ENCODE results near the gene TPCN2.

Gene TPCN2

GRCh38 chr11:69037544-69037943 is 11.2 kb upstream of the TPCN2 start:
- Histone ChIP-seq H3K4me2 (ENCODE audit: low read length) (no peak overlapping the region), H2BK120ac (ENCODE audit: low read depth, low read length) (no peak overlapping the region), H3K4me1 (ENCODE audit: control insufficient read depth, low read depth, low read length) (peaks cover 8% of the 10 kb centered on the region), H3K18ac (ENCODE audit: low read length) (no peak overlapping the region), H3K23ac (ENCODE audit: low read length) (no peak overlapping the region), H3K27ac (ENCODE audit: low read depth, low read length) (no peak overlapping the region), H3K27me3 (ENCODE audit: insufficient read depth, low read length, poor library complexity) (no peaks in the 10 kb centered on the region), H3K79me1 (ENCODE audit: low read length) (no peaks in the 10 kb centered on the region), H2BK15ac (replicated peaks; ENCODE audit: low read depth) (no peak overlapping the region), H3K9ac (ENCODE audit: low read length) (no peak overlapping the region), H3K36me3 (ENCODE audit: control insufficient read depth, insufficient read depth, low read length) (no peaks in the 10 kb centered on the region), H3K79me2 (ENCODE audit: control insufficient read depth, insufficient read depth, low read length) (no peaks in the 10 kb centered on the region), H4K5ac (ENCODE audit: low read length) (no peak overlapping the region), H2AK5ac (ENCODE audit: low read length) (no peak overlapping the region), H3K56ac (ENCODE audit: low read length) (no peak overlapping the region), H4K8ac (ENCODE audit: low read depth, low read length) (no peak overlapping the region), H3K4me3 (ENCODE audit: low read length) (no peak overlapping the region), H2BK5ac (ENCODE audit: low read length) (no peak overlapping the region), H3K4ac (ENCODE audit: low read depth, low read length) (no peak overlapping the region)
- no peak for DNase-seq
- WGBS (ENCODE audit: extremely low coverage, insufficient coverage, low lambda C conversion rate), result no CpG with 5 or more reads among the region's 8 CpGs

GRCh38 chr11:69039501-69039900 is 9.2 kb upstream of the TPCN2 start:
- Histone ChIP-seq H3K36me3 (ENCODE audit: control insufficient read depth, insufficient read depth, low read length) (no peaks in the 10 kb centered on the region), H3K27me3 (ENCODE audit: insufficient read depth, low read length, poor library complexity) (no peaks in the 10 kb centered on the region), H3K23ac (ENCODE audit: low read length) (no peak overlapping the region), H3K4me1 (ENCODE audit: control insufficient read depth, low read depth, low read length) (peaks cover 8% of the 10 kb centered on the region), H3K4ac (ENCODE audit: low read depth, low read length) (no peak overlapping the region), H3K27ac (ENCODE audit: low read depth, low read length) (no peak overlapping the region), H2BK15ac (replicated peaks; ENCODE audit: low read depth) (no peak overlapping the region), H4K5ac (ENCODE audit: low read length) (no peak overlapping the region), H3K18ac (ENCODE audit: low read length) (no peak overlapping the region), H3K4me2 (ENCODE audit: low read length) (no peak overlapping the region), H3K56ac (ENCODE audit: low read length) (no peak overlapping the region), H3K79me2 (ENCODE audit: control insufficient read depth, insufficient read depth, low read length) (no peaks in the 10 kb centered on the region), H2BK5ac (ENCODE audit: low read length) (no peak overlapping the region), H3K4me3 (ENCODE audit: low read length) (no peak overlapping the region), H2AK5ac (ENCODE audit: low read length) (no peak overlapping the region), H2BK120ac (ENCODE audit: low read depth, low read length) (no peak overlapping the region), H3K9ac (ENCODE audit: low read length) (no peak overlapping the region), H4K8ac (ENCODE audit: low read depth, low read length) (no peak overlapping the region), H3K79me1 (ENCODE audit: low read length) (no peaks in the 10 kb centered on the region)
- WGBS (ENCODE audit: extremely low coverage, insufficient coverage, low lambda C conversion rate), result no CpG with 5 or more reads among the region's 1 CpG
- DNase-seq, result peak; percentile 55

DNA sequence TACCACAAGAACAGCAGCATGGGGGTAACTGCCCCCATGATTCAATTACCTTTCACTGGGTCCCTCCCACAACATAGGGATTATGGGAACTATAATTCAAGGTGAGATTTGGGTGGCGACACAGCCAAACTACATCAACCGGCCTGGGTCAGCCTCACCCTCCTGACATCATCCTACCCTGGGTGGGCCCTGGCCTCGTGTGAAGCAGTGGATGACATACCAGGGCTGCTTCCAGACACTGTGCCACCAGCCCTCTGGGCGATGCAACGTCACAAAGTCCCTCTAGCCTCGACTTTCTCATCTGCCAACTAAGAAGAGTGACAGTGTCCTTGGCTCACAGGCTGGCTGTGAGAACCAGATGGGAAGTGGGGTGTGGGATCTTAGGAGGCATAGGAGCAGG is 8.7 kb upstream of the TPCN2 start:
- Histone ChIP-seq H2BK5ac (ENCODE audit: low read length) (no peak overlapping the region), H3K36me3 (ENCODE audit: control insufficient read depth, insufficient read depth, low read length) (no peaks in the 10 kb centered on the region), H3K23ac (ENCODE audit: low read length) (no peak overlapping the region), H2BK15ac (replicated peaks; ENCODE audit: low read depth) (no peak overlapping the region), H3K27me3 (ENCODE audit: insufficient read depth, low read length, poor library complexity) (no peaks in the 10 kb centered on the region), H3K4ac (ENCODE audit: low read depth, low read length) (no peak overlapping the region), H3K56ac (ENCODE audit: low read length) (no peak overlapping the region), H4K8ac (ENCODE audit: low read depth, low read length) (no peak overlapping the region), H3K18ac (ENCODE audit: low read length) (no peak overlapping the region), H3K4me2 (ENCODE audit: low read length) (no peak overlapping the region), H4K5ac (ENCODE audit: low read length) (no peak overlapping the region), H3K4me3 (ENCODE audit: low read length) (no peak overlapping the region), H3K9ac (ENCODE audit: low read length) (no peak overlapping the region), H3K27ac (ENCODE audit: low read depth, low read length) (no peak overlapping the region), H2AK5ac (ENCODE audit: low read length) (no peak overlapping the region), H3K79me1 (ENCODE audit: low read length) (no peaks in the 10 kb centered on the region), H3K4me1 (ENCODE audit: control insufficient read depth, low read depth, low read length) (peaks cover 11% of the 10 kb centered on the region), H3K79me2 (ENCODE audit: control insufficient read depth, insufficient read depth, low read length) (no peaks in the 10 kb centered on the region), H2BK120ac (ENCODE audit: low read depth, low read length) (no peak overlapping the region)
- no CpG with 5 or more reads among the region's 6 CpGs for WGBS (ENCODE audit: extremely low coverage, insufficient coverage, low lambda C conversion rate)
- DNase-seq, result no peak

GRCh38 chr11:69040581-69041260 is 8.0 kb upstream of the TPCN2 start:
- H3K79me1 ChIP-seq (ENCODE audit: low read length), result no peaks in the 10 kb centered on the region
- H2BK120ac ChIP-seq (ENCODE audit: low read depth, low read length), result no peak overlapping the region
- no peaks in the 10 kb centered on the region for H3K36me3 ChIP-seq (ENCODE audit: control insufficient read depth, insufficient read depth, low read length)
- no CpG with 5 or more reads among the region's 4 CpGs for whole genome bisulfite sequencing (ENCODE audit: extremely low coverage, insufficient coverage, low lambda C conversion rate)
- H3K9ac ChIP-seq (ENCODE audit: low read length), result no peak overlapping the region
- H3K56ac ChIP-seq (ENCODE audit: low read length), result no peak overlapping the region
- H2AK5ac ChIP-seq (ENCODE audit: low read length), result no peak overlapping the region
- DNase-seq, result peak; percentile 45
- H3K79me2 ChIP-seq (ENCODE audit: control insufficient read depth, insufficient read depth, low read length), result no peaks in the 10 kb centered on the region
- H3K23ac ChIP-seq (ENCODE audit: low read length), result no peak overlapping the region
- H3K27me3 ChIP-seq (ENCODE audit: insufficient read depth, low read length, poor library complexity), result no peaks in the 10 kb centered on the region
- no peak overlapping the region for H4K8ac ChIP-seq (ENCODE audit: low read depth, low read length)
- no peak overlapping the region for H3K18ac ChIP-seq (ENCODE audit: low read length)
- no peak overlapping the region for H4K5ac ChIP-seq (ENCODE audit: low read length)
- no peak overlapping the region for H3K4me2 ChIP-seq (ENCODE audit: low read length)
- H3K4ac ChIP-seq (ENCODE audit: low read depth, low read length), result no peak overlapping the region
- H2BK15ac ChIP-seq (replicated peaks; ENCODE audit: low read depth), result no peak overlapping the region
- no peak overlapping the region for H3K4me3 ChIP-seq (ENCODE audit: low read length)
- no peak overlapping the region for H3K27ac ChIP-seq (ENCODE audit: low read depth, low read length)
- H2BK5ac ChIP-seq (ENCODE audit: low read length), result no peak overlapping the region
- H3K4me1 ChIP-seq (ENCODE audit: control insufficient read depth, low read depth, low read length), result peaks cover 11% of the 10 kb centered on the region

GRCh38 chr11:69041516-69041915 is 7.2 kb upstream of the TPCN2 start:
- no peak overlapping the region for H3K4me3 ChIP-seq (ENCODE audit: low read length)
- H2AK5ac ChIP-seq (ENCODE audit: low read length), result no peak overlapping the region
- H3K18ac ChIP-seq (ENCODE audit: low read length), result peak overlapping the region; percentile 21
- peak overlapping the region; percentile 58 for H3K56ac ChIP-seq (ENCODE audit: low read length)
- no peak overlapping the region for H2BK15ac ChIP-seq (replicated peaks; ENCODE audit: low read depth)
- H2BK5ac ChIP-seq (ENCODE audit: low read length), result no peak overlapping the region
- no peak overlapping the region for H3K27ac ChIP-seq (ENCODE audit: low read depth, low read length)
- H3K9ac ChIP-seq (ENCODE audit: low read length), result no peak overlapping the region
- H3K79me1 ChIP-seq (ENCODE audit: low read length), result no peaks in the 10 kb centered on the region
- no peaks in the 10 kb centered on the region for H3K36me3 ChIP-seq (ENCODE audit: control insufficient read depth, insufficient read depth, low read length)
- H4K8ac ChIP-seq (ENCODE audit: low read depth, low read length), result no peak overlapping the region
- H3K79me2 ChIP-seq (ENCODE audit: control insufficient read depth, insufficient read depth, low read length), result no peaks in the 10 kb centered on the region
- no peak overlapping the region for H4K5ac ChIP-seq (ENCODE audit: low read length)
- no peak overlapping the region for H3K4me2 ChIP-seq (ENCODE audit: low read length)
- no peak overlapping the region for H2BK120ac ChIP-seq (ENCODE audit: low read depth, low read length)
- H3K4ac ChIP-seq (ENCODE audit: low read depth, low read length), result no peak overlapping the region
- no CpG with 5 or more reads among the region's 2 CpGs for WGBS (ENCODE audit: extremely low coverage, insufficient coverage, low lambda C conversion rate)
- peaks cover 11% of the 10 kb centered on the region for H3K4me1 ChIP-seq (ENCODE audit: control insufficient read depth, low read depth, low read length)
- DNase-seq, result peak; percentile 45
- peak overlapping the region; percentile 51 for H3K23ac ChIP-seq (ENCODE audit: low read length)
- H3K27me3 ChIP-seq (ENCODE audit: insufficient read depth, low read length, poor library complexity), result no peaks in the 10 kb centered on the region

All from mesendoderm (in vitro differentiated cells).